IMR-90 (cell line): Measurements from ENCODE around the gene SEC16A. TPM values are rescaled to one million over a fixed set of nuclear protein-coding genes. Genes with fewer than 3 reads are reported as not detected.

Experiments
- ATAC-seq: fragments of 200-7000 bp; cut with Tn5 transposase; 2 replicates; pipeline ENCODE4 v1.9.1; 2020; ENCODE audit warnings: low read depth, mild to moderate bottlenecking, moderate library complexity
- BruUV-seq: library from RNA; stranded (reverse); fragments of 400-500 nt; replicated peaks from 2 replicates; lab custom pipeline; 2021; lab: Mats Ljungman, UMichigan
- CTCF ChIA-PET: fragments of 300-600 bp; formaldehyde crosslinking; extraction: SDS; loops from one replicate; lab custom pipeline; 2021; ENCODE audit warnings: antibody characterized with exemption; lab: Yijun Ruan, JAX
- POLR2A ChIA-PET: fragments of 300-600 bp; sonication (Branson Sonifier 250); formaldehyde crosslinking; loops from one replicate; lab custom pipeline; 2022; ENCODE audit warnings: antibody characterized with exemption; ENCODE audit not compliant: unreplicated experiment; lab: Charles Lee
- DNase-seq: peaks from one replicate; pipeline ENCODE4 v3.0.0; 2013
- H2AFZ ChIP-seq: replicated peaks from 2 replicates; pipeline ENCODE3; 2013; ENCODE audit warnings: low read length, mild to moderate bottlenecking; ENCODE audit not compliant: poor library complexity
- H2AK5ac ChIP-seq: 2 replicates; pipeline ENCODE4 v1.6.1; 2013; ENCODE audit warnings: low read depth, low read length, inconsistent platforms
- H2AK9ac ChIP-seq: replicated peaks from 2 replicates; pipeline ENCODE3; 2013; ENCODE audit warnings: mild to moderate bottlenecking, low read depth, low read length, moderate library complexity; ENCODE audit not compliant: poor library complexity
- H2BK120ac ChIP-seq: 2 replicates; pipeline ENCODE4 v1.6.1; 2013; ENCODE audit warnings: low read depth, low read length, inconsistent platforms
- H2BK15ac ChIP-seq: 3 replicates; pipeline ENCODE4 v1.6.1; 2013; ENCODE audit warnings: low read depth, low read length, inconsistent platforms
- H2BK20ac ChIP-seq: 2 replicates; pipeline ENCODE4 v1.6.1; 2013; ENCODE audit warnings: low read depth, mild to moderate bottlenecking, inconsistent platforms, low read length, moderate library complexity
- H2BK5ac ChIP-seq: 2 replicates; pipeline ENCODE4 v1.6.1; 2013; ENCODE audit warnings: mild to moderate bottlenecking, low read depth, low read length, inconsistent platforms; ENCODE audit not compliant: poor library complexity, severe bottlenecking
- H3K14ac ChIP-seq: replicated peaks from 2 replicates; pipeline ENCODE4 v1.6.1; 2013; ENCODE audit warnings: low read depth, low read length, inconsistent platforms
- H3K18ac ChIP-seq: 2 replicates; pipeline ENCODE4 v1.6.1; 2013; ENCODE audit warnings: low read depth, low read length, control low read depth
- H3K23ac ChIP-seq: 2 replicates; pipeline ENCODE4 v1.6.1; 2013; ENCODE audit warnings: low read depth, low read length, inconsistent platforms
- H3K27ac ChIP-seq: 2 replicates; pipeline ENCODE4 v1.5.1; 2013; ENCODE audit warnings: mild to moderate bottlenecking, control low read depth, low read length; ENCODE audit not compliant: insufficient read depth
- H3K27me3 ChIP-seq: 2 replicates; pipeline ENCODE4 v1.6.1; 2013; ENCODE audit warnings: low read length; ENCODE audit not compliant: control insufficient read depth, insufficient read depth
- H3K36me3 ChIP-seq: 2 replicates; pipeline ENCODE4 v1.6.1; 2013; ENCODE audit warnings: low read length, mixed read lengths; ENCODE audit not compliant: control insufficient read depth, insufficient read depth
- H3K4ac ChIP-seq: 2 replicates; pipeline ENCODE4 v1.6.1; 2013; ENCODE audit warnings: low read depth, low read length, inconsistent platforms
- H3K4me1 ChIP-seq: 2 replicates; pipeline ENCODE4 v1.6.1; 2013; ENCODE audit warnings: low read length, mixed read lengths; ENCODE audit not compliant: control insufficient read depth, insufficient read depth
- H3K4me2 ChIP-seq: 2 replicates; pipeline ENCODE4 v1.6.1; 2013; ENCODE audit warnings: low read depth, mild to moderate bottlenecking, control low read depth, low read length, moderate library complexity
- H3K4me3 ChIP-seq: 2 replicates; pipeline ENCODE4 v1.5.1; 2013; ENCODE audit warnings: low read depth, mild to moderate bottlenecking, control low read depth, low read length, moderate library complexity; ENCODE audit not compliant: insufficient read depth
- H3K56ac ChIP-seq: 2 replicates; pipeline ENCODE4 v1.6.1; 2013; ENCODE audit warnings: low read length, inconsistent platforms; ENCODE audit not compliant: insufficient read depth; ENCODE audit errors: extremely low read depth
- H3K79me1 ChIP-seq, 2 experiments: 2 replicates each; pipeline ENCODE4 v1.6.1; 2013; ENCODE audit warnings: low read length in 2 of 2, inconsistent platforms in 1 of 2, low read depth in 1 of 2
- H3K9ac ChIP-seq: 2 replicates; pipeline ENCODE4 v1.6.1; 2013; ENCODE audit warnings: low read depth, low read length, control low read depth
- H3K9me1 ChIP-seq: 2 replicates; pipeline ENCODE4 v1.6.1; 2013; ENCODE audit warnings: low read length, inconsistent platforms; ENCODE audit not compliant: insufficient read depth
- H3K9me3 ChIP-seq: 2 replicates; pipeline ENCODE4 v1.6.1; 2013; ENCODE audit warnings: low read length; ENCODE audit not compliant: control insufficient read depth, insufficient read depth
- H4K20me1 ChIP-seq: 2 replicates; pipeline ENCODE4 v1.6.1; 2013; ENCODE audit warnings: low read length, inconsistent platforms; ENCODE audit not compliant: insufficient read depth
- H4K5ac ChIP-seq: 2 replicates; pipeline ENCODE4 v1.6.1; 2013; ENCODE audit warnings: mild to moderate bottlenecking, low read depth, low read length, control low read depth
- H4K8ac ChIP-seq, 2 experiments: 2 replicates each; pipeline ENCODE4 v1.6.1; 2013; ENCODE audit warnings: low read depth in 2 of 2, low read length in 2 of 2, control low read depth in 1 of 2, inconsistent platforms in 1 of 2
- H4K91ac ChIP-seq: 2 replicates; pipeline ENCODE4 v1.6.1; 2013; ENCODE audit warnings: low read depth, low read length, inconsistent platforms; ENCODE audit not compliant: insufficient read depth
- BHLHE40 ChIP-seq: fragments of 150-350 bp; IDR thresholded peaks from 2 replicates; pipeline ENCODE4 v1.6.1; 2016; ENCODE audit warnings: mild to moderate bottlenecking, low read depth, low read length
- CEBPB ChIP-seq: IDR thresholded peaks from 2 replicates; pipeline ENCODE4 v1.6.1; 2012; ENCODE audit warnings: low read depth, low read length, improper control_type of control experiment
- CHD1 ChIP-seq: IDR thresholded peaks from 2 replicates; pipeline ENCODE4 v1.6.1; 2012; ENCODE audit warnings: low read depth, low read length, improper control_type of control experiment
- FOS ChIP-seq: fragments of 150-350 bp; IDR thresholded peaks from 2 replicates; pipeline ENCODE4 v1.6.1; 2016; ENCODE audit warnings: low read depth, low read length
- MAFK ChIP-seq: IDR thresholded peaks from 2 replicates; pipeline ENCODE4 v1.6.1; 2012; ENCODE audit warnings: low read depth, low read length, improper control_type of control experiment
- MAZ ChIP-seq: IDR thresholded peaks from 2 replicates; pipeline ENCODE4 v1.6.1; 2012; ENCODE audit warnings: low read depth, mild to moderate bottlenecking, low read length, improper control_type of control experiment, moderate library complexity, borderline replicate concordance
- MXI1 ChIP-seq: IDR thresholded peaks from 2 replicates; pipeline ENCODE4 v1.6.1; 2012; ENCODE audit warnings: low read depth, mild to moderate bottlenecking, low read length, moderate library complexity, borderline replicate concordance
- NFE2L2 ChIP-seq: fragments of 150-350 bp; IDR thresholded peaks from 2 replicates; pipeline ENCODE4 v1.6.1; 2016; ENCODE audit warnings: low read depth, mild to moderate bottlenecking, low read length
- POLR2A ChIP-seq: IDR thresholded peaks from 2 replicates; pipeline ENCODE4 v1.6.1; 2012; ENCODE audit warnings: mild to moderate bottlenecking, low read depth, low read length
- RAD21 ChIP-seq: IDR thresholded peaks from 2 replicates; pipeline ENCODE4 v1.6.1; 2012; ENCODE audit warnings: low read length, improper control_type of control experiment
- RCOR1 ChIP-seq: IDR thresholded peaks from 2 replicates; pipeline ENCODE4 v1.6.1; 2012; ENCODE audit warnings: mild to moderate bottlenecking, low read length, improper control_type of control experiment; ENCODE audit not compliant: insufficient replicate concordance
- RFX5 ChIP-seq: IDR thresholded peaks from 2 replicates; pipeline ENCODE4 v1.8.0; 2012; ENCODE audit warnings: low read depth, mild to moderate bottlenecking, low read length, moderate library complexity
- SMC3 ChIP-seq: fragments of 150-350 bp; IDR thresholded peaks from 2 replicates; pipeline ENCODE4 v1.6.1; 2016; ENCODE audit warnings: low read depth, mild to moderate bottlenecking, antibody characterized with exemption, low read length, moderate library complexity
- USF2 ChIP-seq: fragments of 150-350 bp; IDR thresholded peaks from 2 replicates; pipeline ENCODE4 v1.6.1; 2017; ENCODE audit warnings: mild to moderate bottlenecking, antibody characterized with exemption, low read length, low read depth
- WGBS, 2 experiments: methylation state at CpG; one replicate each; pipeline versions ENCODE4 v1.1.5 to v1.1.7; 2013; ENCODE audit warnings: missing lambda C conversion rate in 2 of 2; ENCODE audit not compliant: insufficient read length in 1 of 2; ENCODE audit errors: extremely low coverage in 2 of 2; 5-methylcytosine and 5-hydroxymethylcytosine counted together
- dilution Hi-C: fragments of 300-500 bp; cut with HindIII; formaldehyde crosslinking; loops from one replicate; pipeline ENCODE4 v1.14.3; 2018; ENCODE audit warnings: low sequenced_read_pairs; ENCODE audit not compliant: unreplicated experiment
- in situ Hi-C: fragments of 300-500 bp; cut with MboI; formaldehyde crosslinking; loops from 3 replicates; pipeline ENCODE4 v1.14.3; 2019; ENCODE audit warnings: low sequenced_read_pairs, inconsistent platforms, mixed read lengths
- intact Hi-C: fragments of 100-400 bp; cut with micrococcal nuclease; formaldehyde crosslinking; loops from 2 replicates; pipeline ENCODE4 v1.10.0; 2022
- polyA plus RNA-seq, 3 experiments: library from polyadenylated mRNA; depleted of rRNA; stranded (reverse); fragments of >200 nt; gene quantifications; 2 replicates each; pipeline ENCODE4 v1.2.3, GENCODE V29; 2012; ENCODE audit warnings: low replicate concordance in 1 of 3
- total RNA-seq: library from RNA; depleted of rRNA; stranded (reverse); fragments of >200 nt; gene quantifications from 2 replicates; pipeline ENCODE4 v1.2.3, GENCODE V29; 2012
- TF ChIP-seq, protein P1 (sequence below): conservative IDR thresholded peaks from 2 replicates; pipeline ENCODE4 v1.5.1; 2012; ENCODE audit warnings: mild to moderate bottlenecking, low read depth, low read length, improper control_type of control experiment
- TF ChIP-seq, protein P2 (sequence below): fragments of 150-350 bp; IDR thresholded peaks from 2 replicates; pipeline ENCODE4 v1.6.1; 2016; ENCODE audit warnings: low read depth, mild to moderate bottlenecking, low read length, moderate library complexity, borderline replicate concordance

The SEC16A gene
- total and polyA plus RNA-seq, 2 of the 4 experiments (the other 2 are of a cell fraction) = 12.2 to 48.1 TPM

GRCh38 chr9:136411378-136411777 lies 71.5 kb downstream of the SEC16A start:
- Histone ChIP-seq H2BK15ac (no peak overlapping the region), H2AK5ac (peak overlapping the region; percentile 70; the same call in 1 of the 2 replicates), H3K9me1 (peaks cover 13% of the 10 kb centered on the region; the same call in 1 of the 2 replicates), H3K36me3 (peaks cover 46% of the 10 kb centered on the region), H3K4me2 (peak overlapping the region; percentile 100), H4K8ac (no peak overlapping the region; a peak in 1 of 4 replicates), H3K79me1 (peaks cover 19 to 71% of the 10 kb centered on the region in 2 experiments), H3K27ac (peak overlapping the region; percentile 85), H2BK120ac (no peak overlapping the region), H3K9ac (peak overlapping the region; percentile 81), H3K18ac (no peak overlapping the region), H3K27me3 (no peaks in the 10 kb centered on the region), H2AK9ac (peak overlapping the region; percentile 98), H3K56ac (peak overlapping the region; percentile 34; the same call in 1 of the 2 replicates), H3K4ac (no peak overlapping the region), H2AFZ (peak overlapping the region; percentile 8), H4K5ac (no peak overlapping the region), H3K4me3 (peak overlapping the region; percentile 88), H3K4me1 (peaks cover 12% of the 10 kb centered on the region), H2BK5ac (no peak overlapping the region), H3K14ac (no peak overlapping the region), H4K91ac (no peak overlapping the region), H3K9me3 (no peaks in the 10 kb centered on the region), H4K20me1 (peaks cover 36% of the 10 kb centered on the region), H3K23ac (peak overlapping the region; percentile 72; the same call in 1 of the 2 replicates), H2BK20ac (no peak overlapping the region)
- ATAC-seq = no peak
- 61% methylated on average over 3 of the region's 4 CpGs; no CpG with 5 or more reads in 1 of the 2 experiments for WGBS, 2 experiments
- dilution Hi-C loops = no loop called here
- intact Hi-C loops = no loop called here
- BruUV-seq = TSS peak; percentile 55
- POLR2A ChIA-PET = no interaction called here
- TF ChIP-seq BHLHE40 (no peak), SMC3 (no peak), RAD21 (no peak), MXI1 (no peak), NFE2L2 (no peak), RFX5 (no peak), USF2 (no peak), FOS (no peak), MAZ (no peak), CHD1 (no peak), CEBPB (no peak), RCOR1 (no peak), POLR2A (no peak; the same call in 1 of the 2 replicates), MAFK (no peak)
- TF ChIP-seq, protein P1, sequence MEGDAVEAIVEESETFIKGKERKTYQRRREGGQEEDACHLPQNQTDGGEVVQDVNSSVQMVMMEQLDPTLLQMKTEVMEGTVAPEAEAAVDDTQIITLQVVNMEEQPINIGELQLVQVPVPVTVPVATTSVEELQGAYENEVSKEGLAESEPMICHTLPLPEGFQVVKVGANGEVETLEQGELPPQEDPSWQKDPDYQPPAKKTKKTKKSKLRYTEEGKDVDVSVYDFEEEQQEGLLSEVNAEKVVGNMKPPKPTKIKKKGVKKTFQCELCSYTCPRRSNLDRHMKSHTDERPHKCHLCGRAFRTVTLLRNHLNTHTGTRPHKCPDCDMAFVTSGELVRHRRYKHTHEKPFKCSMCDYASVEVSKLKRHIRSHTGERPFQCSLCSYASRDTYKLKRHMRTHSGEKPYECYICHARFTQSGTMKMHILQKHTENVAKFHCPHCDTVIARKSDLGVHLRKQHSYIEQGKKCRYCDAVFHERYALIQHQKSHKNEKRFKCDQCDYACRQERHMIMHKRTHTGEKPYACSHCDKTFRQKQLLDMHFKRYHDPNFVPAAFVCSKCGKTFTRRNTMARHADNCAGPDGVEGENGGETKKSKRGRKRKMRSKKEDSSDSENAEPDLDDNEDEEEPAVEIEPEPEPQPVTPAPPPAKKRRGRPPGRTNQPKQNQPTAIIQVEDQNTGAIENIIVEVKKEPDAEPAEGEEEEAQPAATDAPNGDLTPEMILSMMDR = no peak
- TF ChIP-seq, protein P2, sequence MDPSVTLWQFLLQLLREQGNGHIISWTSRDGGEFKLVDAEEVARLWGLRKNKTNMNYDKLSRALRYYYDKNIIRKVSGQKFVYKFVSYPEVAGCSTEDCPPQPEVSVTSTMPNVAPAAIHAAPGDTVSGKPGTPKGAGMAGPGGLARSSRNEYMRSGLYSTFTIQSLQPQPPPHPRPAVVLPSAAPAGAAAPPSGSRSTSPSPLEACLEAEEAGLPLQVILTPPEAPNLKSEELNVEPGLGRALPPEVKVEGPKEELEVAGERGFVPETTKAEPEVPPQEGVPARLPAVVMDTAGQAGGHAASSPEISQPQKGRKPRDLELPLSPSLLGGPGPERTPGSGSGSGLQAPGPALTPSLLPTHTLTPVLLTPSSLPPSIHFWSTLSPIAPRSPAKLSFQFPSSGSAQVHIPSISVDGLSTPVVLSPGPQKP = no peak
- no peak for DNase-seq
- CTCF ChIA-PET = no interaction called here
- in situ Hi-C loops = no loop called here
